A673 (cell line): ENCODE results near the gene CAMKK2. TPM values are rescaled to one million over a fixed set of nuclear protein-coding genes. Genes with fewer than 3 reads are reported as not detected.

ENCODE experiments used
- BruUV-seq: library from RNA; stranded (reverse); fragments of 400-500 nt; replicated peaks from 2 replicates; lab custom pipeline; 2021; lab: Mats Ljungman, UMichigan
- CTCF ChIA-PET: fragments of 300-600 bp; sonication (Branson Sonifier 250); formaldehyde crosslinking; loops from one replicate; lab custom pipeline; 2022; ENCODE audit warnings: antibody characterized with exemption; lab: Charles Lee
- POLR2A ChIA-PET: fragments of 300-600 bp; sonication (Branson Sonifier 250); formaldehyde crosslinking; loops from one replicate; lab custom pipeline; 2022; ENCODE audit warnings: antibody characterized with exemption; ENCODE audit not compliant: low non-redundant PET; lab: Charles Lee
- DNase-seq: peaks from one replicate; pipeline ENCODE4 v3.0.0-alpha.2; 2015; ENCODE audit warnings: low spot score
- H3K27ac ChIP-seq: fragments of 200-600 bp; sonication (generic); 2 replicates; pipeline ENCODE4 v1.5.1; 2016; ENCODE audit warnings: mixed run types, low read depth, mild to moderate bottlenecking, mixed read lengths, antibody characterized with exemption, low read length; ENCODE audit not compliant: poor library complexity, severe bottlenecking
- H3K27me3 ChIP-seq: fragments of 200-600 bp; sonication (generic); replicated peaks from 2 replicates; pipeline ENCODE4 v1.6.1; 2017; ENCODE audit warnings: mixed run types, low read depth, mild to moderate bottlenecking, mixed read lengths, antibody characterized with exemption, low read length; ENCODE audit not compliant: insufficient read depth, poor library complexity
- H3K36me3 ChIP-seq: fragments of 200-600 bp; sonication (generic); 2 replicates; pipeline ENCODE4 v1.6.1; 2016; ENCODE audit warnings: mixed run types, mild to moderate bottlenecking, mixed read lengths, antibody characterized with exemption, low read length; ENCODE audit not compliant: insufficient read depth, poor library complexity, severe bottlenecking
- H3K4me1 ChIP-seq: fragments of 200-600 bp; sonication (generic); 2 replicates; pipeline ENCODE4 v1.6.1; 2017; ENCODE audit warnings: mixed run types, mild to moderate bottlenecking, mixed read lengths, antibody characterized with exemption, low read length; ENCODE audit not compliant: insufficient read depth, poor library complexity, severe bottlenecking
- H3K4me3 ChIP-seq: fragments of 200-600 bp; sonication (generic); 2 replicates; pipeline ENCODE4 v1.5.1; 2016; ENCODE audit warnings: low read depth, mixed run types, mild to moderate bottlenecking, mixed read lengths, low read length; ENCODE audit not compliant: poor library complexity, severe bottlenecking
- H3K9me3 ChIP-seq: fragments of 200-600 bp; sonication (generic); 2 replicates; pipeline ENCODE4 v1.6.1; 2016; ENCODE audit warnings: mixed run types, low read depth, mild to moderate bottlenecking, mixed read lengths, antibody characterized with exemption, low read length; ENCODE audit not compliant: poor library complexity, severe bottlenecking
- CTCF ChIP-seq: fragments of 300-800, 200-600 bp; sonication (generic); conservative IDR thresholded peaks from 2 replicates; pipeline ENCODE4 v1.5.1; 2017; ENCODE audit warnings: low read depth, mild to moderate bottlenecking, antibody characterized with exemption, low read length, moderate library complexity, mixed read lengths
- EZH2 ChIP-seq: fragments of 200-600 bp; sonication (generic); IDR thresholded peaks from 2 replicates; pipeline ENCODE4 v1.6.1; 2017; ENCODE audit warnings: borderline replicate concordance, low read depth, mild to moderate bottlenecking, mixed read lengths, antibody characterized with exemption, low read length; ENCODE audit not compliant: poor library complexity, severe bottlenecking
- intact Hi-C: fragments of 100-400 bp; cut with micrococcal nuclease; formaldehyde crosslinking; loops from one replicate; pipeline ENCODE4 v1.10.0; 2022; ENCODE audit not compliant: unreplicated experiment
- total RNA-seq: library from RNA; stranded (reverse); gene quantifications from 2 replicates; pipeline ENCODE4 v1.2.3, GENCODE V29; 2021

Gene CAMKK2
- total RNA-seq, 1 experiment from 2014 or later, result 33.0 TPM

DNA sequence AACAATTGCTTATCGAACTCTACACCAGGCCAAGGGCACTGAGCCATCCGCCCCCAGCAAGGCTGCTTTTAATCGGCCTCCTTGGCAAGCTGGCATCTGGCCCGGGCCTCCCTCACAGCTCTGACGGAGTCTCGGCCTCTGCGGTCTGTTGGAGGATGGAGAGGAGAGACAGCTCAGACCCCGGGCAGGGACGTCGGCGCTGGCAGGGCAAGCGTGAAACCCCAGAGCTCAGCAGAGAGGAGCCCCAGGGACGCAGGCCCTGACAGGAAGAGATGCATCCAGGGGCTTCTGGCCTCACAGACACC lies 17.5 kb downstream of the CAMKK2 start:
- CTCF ChIA-PET, result no interaction called here
- Histone ChIP-seq H3K9me3 (no peaks in the 10 kb centered on the region), H3K4me1 (no peaks in the 10 kb centered on the region), H3K36me3 (no peaks in the 10 kb centered on the region), H3K27ac (no peak overlapping the region), H3K4me3 (no peak overlapping the region), H3K27me3 (no peaks in the 10 kb centered on the region)
- no peak for DNase-seq
- POLR2A ChIA-PET, result no interaction called here
- no peak for TF ChIP-seq CTCF
- TF ChIP-seq EZH2, result no peak
- BruUV-seq, result no TSS peak
- intact Hi-C loops, result no loop called here

DNA sequence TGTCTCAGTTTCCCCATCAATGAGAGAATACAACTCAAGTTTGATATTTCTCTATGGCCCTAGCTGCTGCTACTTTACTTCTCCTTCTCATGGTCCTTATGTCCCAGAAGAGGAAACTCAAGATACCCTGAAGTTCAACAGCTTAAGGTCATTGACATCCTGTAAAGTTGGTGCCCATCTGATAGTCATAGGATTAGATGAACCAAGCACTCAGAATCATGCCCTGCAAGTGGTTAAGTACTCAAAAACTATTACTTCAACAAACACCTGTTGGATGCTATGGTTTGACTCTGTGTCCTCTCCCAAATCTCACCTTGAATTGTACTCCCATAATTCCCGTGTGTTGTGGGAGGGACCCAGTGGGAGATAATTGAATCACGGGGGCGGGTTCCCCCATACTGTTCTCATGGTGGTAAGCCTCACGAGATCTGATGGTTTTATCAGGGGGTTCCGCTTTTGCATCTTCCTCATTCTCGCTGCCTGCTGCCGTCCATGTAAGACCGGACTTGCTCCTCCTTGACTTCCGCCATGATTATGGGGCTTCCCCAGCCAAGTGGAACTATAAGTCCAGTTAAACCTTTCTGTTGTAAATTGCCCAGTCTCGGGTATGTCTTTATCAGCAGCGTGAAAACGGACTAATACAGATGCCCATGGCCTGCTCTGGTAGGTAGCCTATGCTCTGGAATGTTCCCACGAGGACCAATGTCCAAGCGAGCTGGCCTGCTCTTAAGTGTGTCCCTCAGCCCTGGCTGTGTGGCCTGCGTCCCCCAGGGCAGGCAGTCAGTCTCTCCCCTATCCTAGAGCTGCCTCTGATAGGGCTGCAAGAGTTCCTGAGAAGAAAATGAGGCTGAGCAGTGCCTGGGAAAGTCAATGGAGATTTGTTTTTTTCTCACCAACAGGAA lies 18.1 kb downstream of the CAMKK2 start:
- ChIA-PET POLR2A (no interaction called here), CTCF (no interaction called here)
- H3K9me3 ChIP-seq, result no peaks in the 10 kb centered on the region
- no peak for DNase-seq
- BruUV-seq, result no TSS peak
- TF ChIP-seq EZH2 (no peak), CTCF (no peak)
- H3K4me3 ChIP-seq, result no peak overlapping the region
- no peaks in the 10 kb centered on the region for H3K27me3 ChIP-seq
- intact Hi-C loops, result no loop called here
- no peaks in the 10 kb centered on the region for H3K4me1 ChIP-seq
- H3K27ac ChIP-seq, result no peak overlapping the region
- no peaks in the 10 kb centered on the region for H3K36me3 ChIP-seq

DNA sequence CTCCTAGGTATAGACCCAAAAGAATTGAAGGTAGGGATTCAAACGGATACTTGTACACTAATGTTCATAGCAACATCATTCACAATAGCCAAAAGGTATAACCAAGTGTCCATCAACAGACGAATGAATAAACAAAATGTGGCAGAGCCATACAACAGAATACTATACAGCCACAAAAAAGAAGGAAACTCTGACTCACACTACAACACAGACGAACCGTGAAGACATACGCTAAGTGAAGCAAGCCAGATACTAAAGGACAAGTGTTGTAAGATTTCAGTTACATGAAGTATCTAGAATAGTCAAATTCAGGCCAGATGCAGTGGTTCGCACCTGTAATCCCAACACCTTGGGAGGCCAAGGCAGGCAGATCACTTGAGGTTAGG lies 19.1 kb downstream of the CAMKK2 start:
- intact Hi-C loops, result no loop called here
- POLR2A ChIA-PET, result interaction anchor here (0.6 kb wide), 1 partner anchor 977 kb away, joined by 7 read pairs; no protein-coding TSS in a partner anchor
- no TSS peak for BruUV-seq

More for the DNA sequence above, 19.1 kb downstream of the CAMKK2 start:
- CTCF ChIA-PET, result interaction anchor here (0.7 to 0.8 kb wide), 2 partner anchors 18 to 194 kb away, joined by 4 to 8 read pairs; no protein-coding TSS in a partner anchor
- TF ChIP-seq CTCF (no peak), EZH2 (no peak)
- Histone ChIP-seq H3K27ac (no peak overlapping the region), H3K36me3 (no peaks in the 10 kb centered on the region), H3K27me3 (no peaks in the 10 kb centered on the region), H3K9me3 (no peaks in the 10 kb centered on the region), H3K4me3 (no peak overlapping the region), H3K4me1 (no peaks in the 10 kb centered on the region)
- no peak for DNase-seq
